ENCODE measurements around the gene PTCD3.

The PTCD3 gene

DNA sequence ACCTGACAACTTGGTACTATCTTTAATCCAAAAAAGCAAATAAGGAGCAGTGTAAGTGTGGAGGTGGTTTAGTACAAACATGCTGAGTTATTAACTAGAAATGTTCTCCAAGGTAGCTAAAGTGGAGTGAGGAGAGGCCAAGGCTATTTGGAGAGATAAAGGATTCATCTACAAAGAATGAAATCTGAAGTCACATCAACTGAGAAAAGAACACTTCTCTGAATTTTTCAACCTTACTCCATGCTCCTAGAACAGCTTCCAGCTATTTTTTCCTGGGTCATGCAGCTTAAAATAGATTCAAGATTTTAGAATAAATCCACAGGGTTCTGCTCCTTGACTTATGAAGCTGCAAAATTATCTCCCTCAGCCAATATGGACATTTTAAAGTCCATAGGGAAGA lies 70.6 kb downstream of the PTCD3 start:
- in situ Hi-C loops (cut with MboI; ENCODE audit: low sequenced_read_pairs) = no loop called here
- H3K36me3 ChIP-seq (replicated peaks) = peaks cover 61% of the 10 kb centered on the region

DNA sequence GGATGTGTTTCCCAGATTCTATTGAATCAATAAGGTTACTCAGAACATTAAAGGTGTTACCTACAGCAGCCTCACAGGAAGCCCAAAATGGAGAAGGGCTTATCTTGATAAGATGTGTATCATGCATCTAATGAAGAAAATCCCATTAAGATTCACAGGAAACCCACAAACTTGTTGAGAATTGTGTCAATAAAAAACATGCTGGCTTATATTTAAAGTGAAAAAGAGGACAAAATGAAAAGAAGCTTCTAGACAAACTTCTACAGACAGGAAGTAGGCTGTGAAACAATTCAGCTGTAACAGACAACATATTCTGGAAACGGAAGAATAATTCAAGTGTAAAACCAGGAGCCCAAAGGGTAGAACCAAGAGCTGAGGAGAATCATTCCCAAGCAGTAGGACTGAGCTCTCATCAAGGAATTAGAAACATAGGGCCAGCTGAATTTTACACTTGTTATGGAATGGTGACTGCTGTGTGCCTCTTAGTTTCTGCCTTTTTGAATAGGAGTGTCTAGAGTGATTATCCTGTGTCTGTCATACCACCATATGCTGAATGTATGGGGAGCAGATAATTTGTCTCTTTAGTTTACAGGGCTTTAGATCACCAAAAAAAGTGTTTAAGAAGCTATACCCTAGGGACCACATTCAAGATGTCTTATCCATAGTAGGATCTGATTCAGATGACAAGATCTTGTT lies 79.6 kb downstream of the PTCD3 start:
- Histone ChIP-seq H3K9me3 (no peaks in the 10 kb centered on the region), H3K4me3 (no peak overlapping the region), H3K36me3 (replicated peaks) (peaks cover 4% of the 10 kb centered on the region), H3K27me3 (ENCODE audit: low read depth) (no peaks in the 10 kb centered on the region), H3K4me1 (peaks cover 11% of the 10 kb centered on the region)
- in situ Hi-C loops (cut with MboI; ENCODE audit: low sequenced_read_pairs) = no loop called here
- no peak for DNase-seq (ENCODE audit: low spot score in 2 of 2)

More for the DNA sequence above, 70.6 kb downstream of the PTCD3 start:
- Histone ChIP-seq H3K9me3 (no peaks in the 10 kb centered on the region), H3K27me3 (ENCODE audit: low read depth) (no peaks in the 10 kb centered on the region), H3K4me3 (no peak overlapping the region), H3K4me1 (peaks cover 4% of the 10 kb centered on the region)
- DNase-seq (ENCODE audit: low spot score in 2 of 2) = no peak

DNA sequence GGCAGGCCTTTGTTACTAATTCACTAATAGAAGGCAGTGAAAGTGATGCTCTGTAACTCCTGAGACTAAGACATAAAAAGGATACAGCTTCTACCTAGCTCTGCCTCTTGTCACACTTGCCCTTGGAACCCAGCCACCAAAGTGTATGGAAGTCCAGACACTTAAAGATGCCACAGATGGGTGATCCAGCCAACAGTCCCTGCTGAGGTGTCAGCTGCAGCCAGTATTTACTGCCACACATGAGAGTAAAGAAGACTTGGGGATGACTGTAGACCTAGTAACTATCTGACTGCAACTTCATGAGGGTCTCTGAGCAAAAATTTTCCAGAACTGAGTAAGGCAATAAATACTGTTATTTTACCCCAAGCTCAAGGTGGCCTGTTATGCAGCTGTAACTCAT lies 80.4 kb downstream of the PTCD3 start:
- H3K4me1 ChIP-seq = peaks cover 11% of the 10 kb centered on the region
- no peak overlapping the region for H3K4me3 ChIP-seq

DNA sequence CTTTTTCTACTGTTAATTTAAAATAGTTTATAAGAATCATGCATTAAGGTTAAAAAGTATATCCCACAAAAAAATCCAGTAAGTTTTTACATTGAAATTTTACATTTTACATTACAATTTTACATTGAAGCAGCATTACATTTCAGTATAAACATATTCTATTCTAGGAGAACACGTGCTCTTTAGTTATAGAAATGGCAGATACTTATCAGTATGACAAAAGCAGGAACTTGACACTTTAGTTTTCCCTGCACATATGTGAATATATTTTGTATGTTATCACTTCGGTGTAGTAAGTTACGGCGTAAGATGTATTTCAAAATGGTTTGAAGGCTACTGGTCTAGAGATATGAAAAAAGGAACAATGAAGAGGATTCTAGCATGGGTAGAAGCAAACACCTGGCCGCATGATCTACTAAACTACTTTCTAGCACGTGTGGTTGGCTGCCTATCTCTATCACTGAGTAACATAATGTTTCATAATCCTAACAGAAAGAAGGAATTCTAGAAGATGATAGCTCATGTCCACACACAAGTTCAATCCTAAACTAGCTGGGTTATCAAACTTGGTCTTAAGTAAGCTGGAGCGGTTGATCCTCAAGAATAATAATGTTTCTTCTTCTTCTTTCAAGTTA lies 83.9 kb downstream of the PTCD3 start:
- Histone ChIP-seq H3K27me3 (ENCODE audit: low read depth) (no peaks in the 10 kb centered on the region), H3K36me3 (replicated peaks) (no peaks in the 10 kb centered on the region; the same call in none of the 2 replicates), H3K4me1 (peaks cover 15% of the 10 kb centered on the region), H3K4me3 (no peak overlapping the region), H3K9me3 (no peaks in the 10 kb centered on the region)
- in situ Hi-C loops (cut with MboI; ENCODE audit: low sequenced_read_pairs) = loop anchor here (10.0 kb wide), 1 partner anchor 255 kb away; the partner anchor contains the start of gene KDM3A
- DNase-seq (ENCODE audit: low spot score in 2 of 2) = no peak

More for the DNA sequence above, 80.4 kb downstream of the PTCD3 start:
- no peaks in the 10 kb centered on the region for H3K27me3 ChIP-seq (ENCODE audit: low read depth)
- in situ Hi-C loops (cut with MboI; ENCODE audit: low sequenced_read_pairs) = no loop called here
- no peaks in the 10 kb centered on the region; the same call in 1 of the 2 replicates for H3K36me3 ChIP-seq (replicated peaks)
- H3K9me3 ChIP-seq = no peaks in the 10 kb centered on the region
- no peak for DNase-seq (ENCODE audit: low spot score in 2 of 2)

All from HAP-1 (cell line).